MM.1S (cell line): ENCODE measurements around the gene RASL10A.

ENCODE experiments used
- EZH2 ChIP-seq: fragments of 300-600 bp; sonication (generic); optimal IDR thresholded peaks from 2 replicates; pipeline ENCODE3; 2017; ENCODE audit warnings: low read depth, mild to moderate bottlenecking, antibody characterized with exemption, low read length, mixed read lengths
- EZH2phosphoT487 ChIP-seq: fragments of 300-600 bp; sonication (generic); IDR thresholded peaks from 2 replicates; pipeline ENCODE4 v1.6.1; 2018; ENCODE audit warnings: antibody characterized with exemption, low read length
- TF ChIP-seq, protein P1 (sequence below): fragments of 300-600 bp; sonication (generic); IDR thresholded peaks from 2 replicates; pipeline ENCODE4 v1.5.1; 2016; ENCODE audit warnings: antibody characterized with exemption, low read length, mixed read lengths

DNA sequence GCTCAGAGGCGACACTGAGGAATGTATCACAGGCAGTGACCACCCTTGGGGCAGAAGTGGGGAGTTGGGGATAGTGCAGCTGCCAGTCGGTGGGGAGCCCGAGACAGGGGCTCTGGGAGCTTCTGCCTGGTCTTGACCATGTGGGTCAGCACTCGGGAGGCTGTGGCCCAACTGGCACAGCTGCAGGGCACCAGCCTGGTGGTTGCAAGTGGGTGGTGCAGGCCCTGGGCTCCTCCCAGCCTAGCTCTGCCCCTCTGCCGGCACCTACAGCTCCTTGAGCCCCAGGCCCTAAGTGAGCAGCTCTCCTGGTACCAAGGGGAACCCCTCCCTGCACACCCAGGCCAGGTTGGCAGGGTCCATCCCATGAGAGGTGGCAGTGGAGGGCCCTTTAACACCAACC lies 12.6 kb upstream of the RASL10A start:
- TF ChIP-seq, protein P1, sequence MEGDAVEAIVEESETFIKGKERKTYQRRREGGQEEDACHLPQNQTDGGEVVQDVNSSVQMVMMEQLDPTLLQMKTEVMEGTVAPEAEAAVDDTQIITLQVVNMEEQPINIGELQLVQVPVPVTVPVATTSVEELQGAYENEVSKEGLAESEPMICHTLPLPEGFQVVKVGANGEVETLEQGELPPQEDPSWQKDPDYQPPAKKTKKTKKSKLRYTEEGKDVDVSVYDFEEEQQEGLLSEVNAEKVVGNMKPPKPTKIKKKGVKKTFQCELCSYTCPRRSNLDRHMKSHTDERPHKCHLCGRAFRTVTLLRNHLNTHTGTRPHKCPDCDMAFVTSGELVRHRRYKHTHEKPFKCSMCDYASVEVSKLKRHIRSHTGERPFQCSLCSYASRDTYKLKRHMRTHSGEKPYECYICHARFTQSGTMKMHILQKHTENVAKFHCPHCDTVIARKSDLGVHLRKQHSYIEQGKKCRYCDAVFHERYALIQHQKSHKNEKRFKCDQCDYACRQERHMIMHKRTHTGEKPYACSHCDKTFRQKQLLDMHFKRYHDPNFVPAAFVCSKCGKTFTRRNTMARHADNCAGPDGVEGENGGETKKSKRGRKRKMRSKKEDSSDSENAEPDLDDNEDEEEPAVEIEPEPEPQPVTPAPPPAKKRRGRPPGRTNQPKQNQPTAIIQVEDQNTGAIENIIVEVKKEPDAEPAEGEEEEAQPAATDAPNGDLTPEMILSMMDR: no peak
- TF ChIP-seq EZH2: no peak
- TF ChIP-seq EZH2phosphoT487: no peak
